Measurements from ENCODE around the gene MTHFSD.

- TF ChIP-seq CTCF (conservative IDR thresholded peaks at IDR 0.05; ENCODE audit: low read depth, low read length) (no peak), EZH2 (IDR thresholded peaks at IDR 0.05; ENCODE audit: low read length, unreplicated experiment) (no peak)
Measured at GRCh38 chr16:86594721-86595120, 39.7 kb upstream of the MTHFSD start.
